Measurements from ENCODE around the gene AHNAK. TPM values are rescaled to one million over a fixed set of nuclear protein-coding genes. Genes with fewer than 3 reads are reported as not detected.

The AHNAK gene
- total RNA-seq, 1 experiment from 2014 or later, result 281 TPM

- DNase-seq (ENCODE audit: low spot score), result no peak
Observed at GRCh38 chr11:62536301-62536957, 10.2 kb downstream of the AHNAK start.

DNA sequence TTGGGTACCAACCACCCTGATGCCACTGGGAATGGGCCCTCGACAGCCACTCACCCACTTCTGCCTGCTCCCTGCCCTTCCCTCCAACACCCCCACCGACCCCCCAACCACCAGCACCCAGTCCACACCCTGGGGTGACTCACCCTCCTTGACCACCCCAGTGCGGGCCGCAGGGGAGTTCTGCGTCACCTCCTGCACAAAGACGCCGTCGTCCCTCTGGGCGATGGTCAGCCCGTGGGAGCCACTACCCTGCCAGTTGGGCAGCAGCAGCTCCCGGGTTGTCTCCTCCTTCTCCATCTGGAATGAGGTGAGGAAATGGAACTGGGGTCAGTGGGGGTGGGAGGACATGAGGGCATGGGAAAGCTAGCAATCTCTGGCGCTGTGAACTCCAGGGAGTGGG lies 10.8 kb downstream of the AHNAK start:
- DNase-seq (ENCODE audit: low spot score), result no peak

DNA sequence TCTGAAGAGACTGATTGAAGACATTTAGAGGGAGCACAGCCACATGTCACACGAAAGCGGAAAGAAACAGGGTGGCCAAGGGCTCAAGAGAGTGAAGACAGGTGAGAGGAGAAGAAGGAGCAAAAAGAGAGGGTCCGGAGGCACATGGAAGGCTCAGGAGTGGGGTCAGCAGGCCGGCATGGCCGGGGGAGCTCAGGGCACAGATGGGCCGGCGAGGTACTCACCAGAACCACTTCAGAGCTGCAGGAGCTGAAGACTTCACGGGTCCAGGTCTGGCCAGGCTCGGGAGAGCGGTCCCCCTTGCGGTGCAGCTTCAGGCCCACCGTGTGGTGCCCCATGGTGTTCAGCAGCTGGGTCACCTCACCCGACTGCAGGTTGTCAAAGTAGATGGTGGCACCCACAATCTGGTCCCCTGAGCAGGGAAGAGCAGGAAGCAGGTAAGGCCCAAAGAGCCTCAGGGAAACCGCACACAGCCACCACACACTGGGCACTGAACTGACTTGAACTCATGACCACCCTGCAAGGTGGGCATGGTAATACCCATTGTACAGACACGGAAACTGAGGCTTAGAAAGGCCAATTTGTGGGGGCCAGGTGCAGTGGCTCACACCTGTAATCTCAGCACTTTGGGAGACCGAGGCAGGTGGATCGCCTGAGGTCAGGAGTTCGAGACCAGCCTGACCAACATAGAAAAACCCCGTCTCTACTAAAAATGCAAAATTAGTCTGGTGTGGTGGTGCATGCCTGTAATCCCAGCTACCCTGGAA lies 11.6 kb downstream of the AHNAK start:
- no peak for DNase-seq (ENCODE audit: low spot score)

DNA sequence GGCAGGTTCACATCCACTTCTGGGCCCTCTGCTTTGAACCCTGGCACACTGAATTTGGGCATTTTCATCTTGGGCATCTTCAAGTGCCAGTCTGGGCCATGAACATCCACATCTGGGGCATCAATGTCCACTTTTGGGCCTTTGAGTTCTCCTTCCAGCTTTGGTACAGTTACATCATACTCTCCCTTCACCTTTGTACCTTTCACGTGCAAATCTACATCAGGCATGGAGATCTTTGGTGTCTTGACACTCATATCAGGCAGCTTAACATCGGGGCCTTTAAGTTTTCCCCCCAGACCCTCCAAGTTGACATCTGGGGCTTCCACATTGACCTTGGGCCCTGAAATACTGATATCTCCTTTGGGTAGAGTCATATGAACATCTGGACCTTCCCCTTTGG lies 14.5 kb downstream of the AHNAK start:
- no peak for DNase-seq (ENCODE audit: low spot score)

GRCh38 chr11:62516736-62517371 lies 29.8 kb downstream of the AHNAK start:
- DNase-seq (ENCODE audit: low spot score), result no peak

GRCh38 chr11:62514151-62514550 lies 32.5 kb downstream of the AHNAK start:
- DNase-seq (ENCODE audit: low spot score), result no peak

DNA sequence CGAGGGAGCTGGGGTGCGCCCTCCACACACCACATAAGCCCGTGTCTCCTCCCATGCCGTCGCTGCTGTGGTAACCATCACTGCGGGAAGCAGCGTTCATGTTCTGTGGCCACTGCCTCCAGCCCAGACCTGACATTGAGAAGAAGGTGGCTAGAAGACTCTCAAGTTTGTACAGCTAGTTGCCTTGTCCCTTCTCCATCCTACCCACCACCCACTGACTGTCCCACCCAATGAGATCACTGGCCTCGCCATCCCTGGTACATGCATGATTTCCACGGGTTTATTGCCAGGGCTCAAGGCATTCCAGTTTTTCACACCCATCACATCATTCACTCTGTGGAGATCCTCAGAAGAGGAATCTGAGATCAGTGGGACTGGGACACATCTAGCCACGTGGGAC lies 33.0 kb downstream of the AHNAK start:
- no peak for DNase-seq (ENCODE audit: low spot score)

- no peak for DNase-seq (ENCODE audit: low spot score)
Observed at GRCh38 chr11:62512961-62513360, 33.6 kb downstream of the AHNAK start.

DNA sequence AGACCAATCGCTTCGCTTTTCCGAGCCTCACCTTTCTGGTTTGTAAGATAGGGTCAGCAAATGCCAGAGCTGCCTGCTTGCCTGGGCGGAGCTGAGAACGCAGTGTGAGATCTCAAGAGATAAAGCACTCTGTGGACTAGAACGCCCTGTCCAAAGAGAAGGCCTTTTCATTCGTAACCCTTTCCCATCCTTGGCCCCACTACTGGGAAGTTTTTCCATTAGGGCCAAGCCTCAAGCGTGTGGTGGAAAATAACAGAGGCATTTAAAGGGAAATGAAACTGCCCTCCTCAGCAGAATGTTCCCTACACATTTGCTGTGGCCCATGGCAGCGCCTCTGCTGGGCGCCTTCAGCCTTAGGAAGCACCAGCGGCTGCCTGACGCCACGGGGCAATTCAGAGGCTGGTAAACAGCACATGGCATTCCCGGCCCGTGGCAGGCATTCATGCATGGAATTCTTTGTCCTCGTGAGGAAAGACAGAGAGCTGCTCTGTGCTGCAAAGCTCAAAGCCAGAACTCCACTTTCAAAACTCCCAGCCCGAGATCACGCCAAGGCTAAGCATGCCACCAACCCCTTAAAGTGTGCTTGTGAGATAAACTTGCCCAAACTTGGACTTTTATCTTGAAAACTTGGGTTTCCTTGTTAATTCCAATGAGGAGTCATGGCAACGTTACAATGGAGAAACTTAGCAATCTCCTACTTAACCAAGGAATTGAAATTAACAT lies 38.1 kb downstream of the AHNAK start:
- peak; percentile 94 for DNase-seq (ENCODE audit: low spot score)

DNA sequence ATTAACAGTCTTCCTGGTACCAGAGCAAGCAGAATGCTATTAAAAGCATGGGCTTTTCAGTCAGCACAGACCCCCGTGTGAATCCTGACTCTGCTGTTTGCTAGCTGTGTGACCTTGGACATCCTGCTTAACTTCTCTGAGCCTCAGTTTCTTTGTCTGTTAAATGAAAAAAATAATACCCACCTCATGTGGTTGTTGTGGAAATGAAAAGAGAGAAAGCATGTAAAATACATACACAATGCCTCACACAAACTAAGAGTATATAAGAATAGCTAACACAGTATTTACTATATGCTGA lies 39.5 kb downstream of the AHNAK start:
- no peak for DNase-seq (ENCODE audit: low spot score)

- no peak for DNase-seq (ENCODE audit: low spot score)
Observed at GRCh38 chr11:62506413-62507124, 40.0 kb downstream of the AHNAK start.

- no peak for DNase-seq (ENCODE audit: low spot score)
Observed at GRCh38 chr11:62505440-62506091, 41.0 kb downstream of the AHNAK start.

GRCh38 chr11:62505059-62505439 lies 41.6 kb downstream of the AHNAK start:
- no peak for DNase-seq (ENCODE audit: low spot score)

DNA sequence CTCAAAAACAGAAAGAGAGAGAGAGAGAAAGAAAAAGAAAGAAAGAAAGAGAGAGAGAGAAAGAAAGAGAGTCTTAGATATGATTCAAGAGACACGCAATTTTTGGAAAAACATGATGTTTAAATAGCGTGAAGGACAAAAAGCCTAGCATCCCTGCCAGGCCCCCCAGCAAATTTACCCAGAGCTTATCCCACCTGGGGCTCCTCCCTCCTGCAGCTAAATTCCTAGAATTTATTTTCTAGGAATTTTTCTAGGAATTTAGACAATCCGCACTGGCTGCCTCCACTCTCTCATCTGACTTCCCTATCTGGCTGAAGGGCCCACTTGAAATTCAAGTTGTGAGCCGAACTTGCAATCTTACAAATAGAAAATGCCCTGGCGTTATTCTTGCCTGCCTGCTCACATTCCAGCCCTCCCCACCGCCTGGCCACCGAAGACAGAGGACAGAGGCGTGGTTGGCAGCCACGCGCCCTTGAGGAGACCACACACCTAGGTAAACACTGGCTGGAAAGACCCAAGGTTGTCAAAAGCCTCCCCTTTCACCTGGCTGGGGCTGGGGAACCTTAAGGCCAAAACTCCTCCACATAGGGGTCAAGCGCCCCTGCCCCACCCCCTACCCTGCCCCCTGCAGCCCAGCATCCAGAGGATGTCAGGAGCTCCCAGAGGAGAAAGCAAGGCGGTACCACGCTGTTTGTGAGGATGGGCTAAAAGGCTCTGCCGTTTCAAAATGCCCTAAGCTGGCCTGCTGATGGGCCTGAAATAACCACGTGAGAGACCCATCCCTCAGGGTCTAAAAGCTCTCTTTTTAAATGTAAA lies 42.2 kb downstream of the AHNAK start:
- no peak for DNase-seq (ENCODE audit: low spot score)

DNA sequence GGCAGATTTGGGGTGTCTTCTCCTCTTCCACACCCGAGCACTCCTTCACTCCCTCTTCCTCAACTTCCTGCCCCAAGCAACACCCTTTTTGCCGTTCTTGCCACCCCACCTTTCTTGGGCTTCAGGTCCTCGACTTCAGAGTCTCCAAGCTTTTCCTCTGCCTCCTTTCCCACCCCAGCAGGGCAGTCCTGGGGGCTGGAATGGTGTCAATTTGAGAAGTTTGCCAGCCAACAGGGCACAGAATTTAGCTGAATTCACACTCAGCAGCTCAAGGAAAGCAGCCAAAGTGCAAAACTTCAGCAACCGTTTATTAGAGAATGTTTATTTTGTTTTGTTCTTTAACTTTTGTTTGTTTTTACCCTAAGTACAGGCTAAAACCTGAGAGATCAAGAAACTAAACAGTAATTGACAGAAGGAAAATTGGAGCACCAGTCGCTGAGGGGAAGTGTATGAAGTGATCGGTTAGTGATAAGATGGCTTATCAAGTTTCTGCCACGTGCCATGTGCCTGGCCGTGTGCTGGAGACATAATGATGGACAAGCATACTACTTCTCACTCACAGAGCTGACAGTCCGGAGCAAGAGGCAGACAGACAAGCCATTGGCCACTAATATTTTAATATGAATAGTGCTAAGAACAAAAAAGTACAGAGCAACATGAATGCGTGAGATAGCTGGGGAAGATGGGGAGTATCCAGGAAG lies 44.4 kb downstream of the AHNAK start:
- no peak for DNase-seq (ENCODE audit: low spot score)

DNA sequence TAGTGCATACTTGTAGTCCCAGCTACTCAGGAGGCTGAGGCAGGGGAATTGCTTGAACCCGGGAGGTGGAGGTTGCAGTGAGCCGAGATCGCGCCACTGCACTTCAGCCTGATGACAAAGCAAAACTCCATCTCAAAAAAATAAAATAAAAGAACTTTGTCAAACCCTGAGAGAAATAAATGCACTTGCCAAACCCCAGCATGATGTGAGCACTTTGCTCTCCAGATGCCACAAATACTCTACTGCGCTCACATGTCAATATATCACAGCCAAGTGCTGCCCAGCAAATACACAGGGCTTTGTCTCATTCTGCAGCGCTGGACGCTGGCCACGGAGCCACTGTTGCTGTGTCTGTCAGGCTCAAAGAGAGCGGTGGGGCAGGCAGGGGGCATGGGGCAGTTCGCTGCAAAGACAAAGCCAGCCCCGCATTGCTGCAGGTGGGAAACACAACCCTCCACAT lies 45.1 kb downstream of the AHNAK start:
- DNase-seq (ENCODE audit: low spot score), result no peak

- DNase-seq (ENCODE audit: low spot score), result no peak
Observed at GRCh38 chr11:62500650-62501030, 46.0 kb downstream of the AHNAK start.

- peak; percentile 81 for DNase-seq (ENCODE audit: low spot score)
Observed at GRCh38 chr11:62499944-62500649, 46.5 kb downstream of the AHNAK start.

All from HT-29 (cell line).